Measurements from ENCODE around the gene ALDH18A1.

ALDH18A1 gene

GRCh38 chr10:95588025-95588424 lies 68.5 kb downstream of the ALDH18A1 start:
- DNase-seq (ENCODE audit: low read depth in 1 of 2, low spot score in 1 of 2): no peak

DNA sequence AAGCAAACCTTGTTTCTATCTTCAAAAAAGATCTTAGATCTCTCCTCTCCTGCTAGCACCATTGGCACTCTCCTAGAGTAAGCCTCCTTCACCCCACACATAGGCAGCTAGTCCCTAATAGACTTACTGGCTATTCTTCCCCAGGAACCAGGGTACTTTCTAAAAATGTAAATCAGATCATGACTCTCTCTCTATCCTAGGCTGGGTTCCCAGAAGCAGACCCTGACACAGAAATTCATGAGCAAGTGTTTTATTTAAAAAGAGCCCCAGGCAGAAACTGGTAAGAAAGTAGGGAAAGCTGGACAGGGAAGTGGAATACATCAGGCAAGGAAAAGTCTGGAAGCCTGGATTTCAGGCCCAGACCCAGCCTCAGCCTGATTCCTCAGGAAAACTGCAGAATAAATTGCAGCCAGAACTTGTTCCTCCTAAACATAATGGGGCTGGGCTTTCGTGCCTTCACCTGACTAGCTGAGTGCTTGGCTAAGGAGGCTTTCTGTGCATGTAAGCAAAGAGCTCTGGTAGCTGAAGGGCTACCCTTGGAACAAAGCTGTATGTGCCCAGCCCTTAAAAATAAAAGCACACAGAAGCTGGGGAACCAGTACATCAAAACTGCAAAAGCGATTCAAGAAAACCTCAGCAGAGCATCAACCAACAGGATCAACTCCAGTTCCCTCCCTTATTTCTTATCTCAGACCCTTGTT lies 76.5 kb downstream of the ALDH18A1 start:
- DNase-seq (ENCODE audit: low read depth in 1 of 2, low spot score in 1 of 2): no peak

DNA sequence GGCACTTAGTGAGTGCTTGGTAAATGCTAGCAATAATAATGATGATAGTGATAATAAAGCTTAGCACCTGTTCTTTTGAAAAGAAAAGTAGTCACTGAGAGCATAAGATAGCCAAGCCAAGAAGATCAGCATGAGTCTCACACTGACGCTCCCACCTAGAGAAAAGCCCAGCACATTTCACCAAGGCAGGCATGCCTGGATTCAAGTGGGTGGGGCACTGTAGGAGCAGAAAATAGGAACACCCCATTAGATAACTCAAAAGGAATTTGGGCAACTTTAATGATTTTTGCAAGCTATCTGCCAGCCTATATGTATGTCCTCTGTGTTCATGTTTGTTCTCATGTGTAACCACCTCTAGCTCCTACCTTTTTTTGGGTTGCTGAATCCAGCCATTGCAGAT lies 77.2 kb downstream of the ALDH18A1 start:
- DNase-seq (ENCODE audit: low read depth in 1 of 2, low spot score in 1 of 2): no peak

DNA sequence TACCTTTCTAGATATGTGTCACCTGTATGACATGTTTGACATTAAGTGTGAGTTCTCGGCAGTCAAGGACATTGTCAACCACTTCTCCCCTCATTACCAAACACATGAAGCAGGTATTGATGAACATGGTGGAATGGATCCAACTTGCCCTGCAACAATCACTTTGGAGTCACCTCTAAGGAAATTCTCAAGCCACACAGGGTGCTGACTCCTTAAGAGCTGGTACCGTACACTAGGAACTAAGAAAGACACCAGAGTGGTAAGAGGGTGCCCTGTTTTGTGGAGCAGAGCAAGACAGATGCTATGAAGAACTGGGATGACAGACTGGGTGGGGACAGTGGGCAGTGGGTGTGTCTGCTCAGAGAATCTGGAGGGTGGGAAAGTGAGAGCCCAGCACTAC lies 77.9 kb downstream of the ALDH18A1 start:
- no peak for DNase-seq (ENCODE audit: low read depth in 1 of 2, low spot score in 1 of 2)

DNA sequence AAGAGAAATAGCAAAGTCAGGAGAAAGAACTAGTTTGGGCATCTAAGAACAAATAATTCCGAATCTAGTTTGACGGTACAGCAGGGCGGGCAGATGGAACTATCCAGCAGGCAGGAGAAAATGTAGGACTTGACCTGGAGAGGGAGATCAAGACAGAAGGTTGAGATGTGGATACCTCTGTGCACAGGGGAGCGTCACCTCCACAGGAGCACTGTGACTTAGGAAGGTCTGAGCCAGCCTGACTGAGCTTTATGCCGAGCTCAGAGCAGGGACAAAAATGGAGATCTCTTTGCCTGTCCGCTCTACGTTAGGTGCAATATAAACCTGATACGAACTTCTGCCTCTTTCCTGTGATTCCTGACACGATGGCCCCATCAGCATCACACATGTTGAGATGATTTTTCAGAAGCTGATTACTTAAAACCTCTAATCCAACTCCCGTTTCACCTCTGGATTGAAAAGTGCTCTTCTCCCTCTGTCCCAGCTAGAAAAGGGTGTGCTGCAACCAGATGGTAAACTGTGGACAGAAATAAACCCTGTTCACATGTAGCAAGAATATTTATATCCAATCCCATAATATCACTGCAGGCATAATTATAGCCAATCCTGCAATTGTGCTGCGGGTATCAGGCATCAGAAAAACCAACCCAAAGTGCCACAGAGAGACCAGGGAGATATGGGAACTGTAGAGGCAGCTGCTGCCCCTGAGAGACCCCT lies 81.7 kb downstream of the ALDH18A1 start:
- no peak for DNase-seq (ENCODE audit: low read depth in 1 of 2, low spot score in 1 of 2)

DNA sequence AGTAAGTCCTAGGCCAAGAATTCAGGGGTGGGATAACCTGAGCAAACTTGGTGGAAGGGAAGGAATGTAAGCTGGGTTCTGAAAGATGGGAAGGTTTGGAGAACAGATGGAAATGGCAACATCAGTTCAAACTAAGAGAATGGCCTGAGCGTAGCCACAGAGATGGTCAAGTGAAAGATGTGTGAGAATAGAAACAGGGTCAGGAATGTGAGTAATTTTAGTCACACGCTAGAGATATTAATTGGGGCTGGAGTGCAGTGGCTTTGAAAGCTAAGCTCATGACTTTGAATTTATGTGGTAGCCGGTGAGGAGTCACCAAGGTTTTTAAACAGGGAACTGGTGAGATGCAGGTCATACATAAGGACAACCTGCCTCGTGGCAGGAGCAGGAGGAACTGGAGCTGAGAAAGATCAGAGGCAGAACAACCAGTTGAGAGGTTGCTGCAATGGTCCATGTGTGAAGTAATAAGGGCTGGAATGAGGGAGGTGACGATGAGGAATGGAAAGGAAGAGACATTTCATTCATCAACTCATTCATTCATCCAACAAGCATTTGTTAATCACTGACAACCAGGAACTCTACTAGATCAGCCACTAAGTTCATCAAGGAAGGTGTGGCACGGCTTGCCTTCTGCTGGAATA lies 82.4 kb downstream of the ALDH18A1 start:
- DNase-seq (ENCODE audit: low read depth in 1 of 2, low spot score in 1 of 2): no peak

DNA sequence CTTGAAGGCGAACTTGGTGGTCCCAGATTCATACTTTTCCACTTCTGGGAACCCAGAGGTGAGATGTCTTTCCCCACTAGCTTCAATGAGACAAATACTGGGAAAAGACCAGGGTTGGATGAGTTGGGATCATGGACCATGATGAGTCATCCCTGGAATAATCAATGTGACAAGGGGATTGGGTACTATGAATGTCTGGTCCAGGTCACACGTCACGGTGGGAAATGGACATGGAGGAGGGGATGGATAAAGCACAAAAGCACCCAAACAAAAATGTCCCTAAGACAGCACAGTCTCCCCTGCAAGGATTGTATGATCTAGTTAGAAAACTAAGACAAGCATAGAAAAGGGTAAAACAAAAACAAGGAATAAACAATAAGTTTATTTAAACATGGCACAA lies 83.0 kb downstream of the ALDH18A1 start:
- DNase-seq (ENCODE audit: low read depth in 1 of 2, low spot score in 1 of 2): no peak

GRCh38 chr10:95572131-95572820 lies 84.2 kb downstream of the ALDH18A1 start:
- no peak for DNase-seq (ENCODE audit: low read depth in 1 of 2, low spot score in 1 of 2)

DNA sequence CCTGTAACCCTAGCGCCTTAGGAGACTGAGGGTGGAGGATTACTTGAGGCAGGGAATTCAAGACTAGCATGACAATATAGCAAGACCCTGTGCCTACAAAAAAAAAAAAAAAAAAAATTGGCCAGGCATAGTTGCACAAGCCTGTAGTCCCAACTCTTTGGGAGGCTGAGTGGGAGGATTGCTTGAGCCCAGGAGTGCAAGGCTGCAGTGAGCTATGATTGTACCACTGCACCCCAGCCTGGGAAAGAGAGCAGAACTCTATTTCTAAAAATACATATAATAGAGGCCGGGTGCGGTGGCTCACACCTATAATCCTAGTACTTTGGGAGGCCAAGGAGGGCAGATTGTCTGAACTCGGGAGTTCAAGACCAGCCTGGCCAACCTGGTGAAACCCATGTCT lies 85.1 kb downstream of the ALDH18A1 start:
- no peak for DNase-seq (ENCODE audit: low read depth in 1 of 2, low spot score in 1 of 2)

DNA sequence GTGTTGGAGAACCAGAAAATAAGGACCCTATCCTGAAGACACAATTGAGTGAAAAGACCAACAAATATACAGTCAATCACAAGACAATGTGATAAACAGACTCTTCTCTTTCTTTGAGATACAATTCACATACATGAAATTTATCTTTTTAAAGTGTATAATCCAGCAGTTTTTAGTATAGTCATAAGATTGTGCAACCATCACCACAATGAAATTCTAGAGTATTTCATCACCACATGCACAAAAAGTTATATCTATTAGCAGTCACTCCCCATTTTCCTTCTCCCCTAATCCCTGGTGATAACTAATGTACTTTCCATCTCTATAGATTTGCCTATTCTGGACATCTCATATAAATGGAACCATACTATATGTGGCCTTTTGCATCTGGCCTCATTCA lies 87.1 kb downstream of the ALDH18A1 start:
- no peak for DNase-seq (ENCODE audit: low read depth in 1 of 2, low spot score in 1 of 2)

GRCh38 chr10:95567903-95568630 lies 88.4 kb downstream of the ALDH18A1 start:
- no peak for DNase-seq (ENCODE audit: low read depth in 1 of 2, low spot score in 1 of 2)

GRCh38 chr10:95566136-95566535 lies 90.4 kb downstream of the ALDH18A1 start:
- no peak for DNase-seq (ENCODE audit: low read depth in 1 of 2, low spot score in 1 of 2)

DNA sequence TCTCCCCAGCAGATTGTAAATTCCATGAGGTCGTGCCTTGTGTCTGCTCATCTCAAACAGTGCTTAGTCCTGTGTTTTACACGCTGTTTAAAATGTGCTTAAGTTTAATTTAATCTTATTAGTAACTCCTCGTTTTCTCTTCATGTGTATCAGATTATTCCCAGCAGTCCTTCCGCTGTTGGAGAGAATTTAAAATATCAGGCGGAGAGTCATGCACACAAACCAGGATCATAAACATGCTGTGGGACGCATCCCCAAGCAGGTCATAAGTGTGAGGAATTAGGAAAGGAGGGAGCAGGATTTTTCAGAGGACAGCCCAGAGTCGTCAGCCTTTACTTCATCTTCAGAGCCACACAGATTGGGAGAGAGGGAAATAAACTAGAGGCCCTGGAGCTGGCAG lies 91.2 kb downstream of the ALDH18A1 start:
- DNase-seq (ENCODE audit: low read depth in 1 of 2, low spot score in 1 of 2): no peak

DNA sequence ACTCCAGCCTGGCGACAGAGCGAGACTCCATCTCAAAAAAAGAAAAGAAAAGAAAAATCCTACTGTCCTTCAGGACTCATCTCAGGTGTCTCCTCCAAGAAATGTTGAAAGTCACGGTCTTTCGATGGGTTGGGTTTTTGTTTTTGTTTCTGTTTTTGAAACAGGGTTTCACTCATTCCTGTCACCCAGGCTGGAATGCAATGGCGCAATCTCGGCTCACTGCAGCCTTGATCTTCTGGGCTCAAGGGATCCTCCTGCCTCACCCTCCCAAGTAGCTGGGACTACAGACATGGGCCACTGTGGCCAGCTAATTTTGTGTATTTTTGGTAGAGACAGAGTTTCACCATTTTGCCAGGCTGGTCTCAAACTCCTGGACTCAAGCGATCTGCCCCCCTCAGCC lies 92.2 kb downstream of the ALDH18A1 start:
- no peak for DNase-seq (ENCODE audit: low read depth in 1 of 2, low spot score in 1 of 2)

DNA sequence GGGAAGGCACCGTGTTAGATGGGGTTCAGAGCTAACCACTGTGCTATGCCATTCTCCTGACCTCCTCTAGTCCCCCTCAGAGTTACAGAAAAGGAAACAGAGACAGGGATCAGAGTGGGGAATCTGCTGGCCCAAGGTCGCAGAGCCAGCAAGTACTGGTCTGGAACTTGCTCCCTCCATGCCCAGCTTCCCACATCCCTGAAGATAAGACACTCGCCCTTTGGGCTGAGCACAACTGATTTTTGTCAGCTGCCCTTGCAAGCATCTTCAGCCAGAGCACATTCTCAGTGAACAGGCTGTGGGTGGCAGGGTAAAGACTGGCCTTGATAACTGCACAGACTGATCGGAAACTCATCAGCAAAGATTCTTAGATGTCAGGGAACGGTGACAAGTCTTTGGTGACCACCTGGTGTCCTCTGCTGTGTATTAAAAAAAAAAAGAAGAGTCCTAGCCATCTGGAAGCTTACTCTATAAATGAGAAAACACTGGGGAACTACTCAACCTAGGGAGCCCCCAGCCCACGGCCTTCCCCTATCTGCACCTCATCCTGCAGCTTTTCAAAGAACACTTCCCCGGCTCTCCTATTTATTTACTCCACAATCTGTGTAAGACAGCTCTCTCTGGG lies 94.1 kb downstream of the ALDH18A1 start:
- no peak for DNase-seq (ENCODE audit: low read depth in 1 of 2, low spot score in 1 of 2)

GRCh38 chr10:95561864-95562177 lies 94.7 kb downstream of the ALDH18A1 start:
- no peak for DNase-seq (ENCODE audit: low read depth in 1 of 2, low spot score in 1 of 2)

DNA sequence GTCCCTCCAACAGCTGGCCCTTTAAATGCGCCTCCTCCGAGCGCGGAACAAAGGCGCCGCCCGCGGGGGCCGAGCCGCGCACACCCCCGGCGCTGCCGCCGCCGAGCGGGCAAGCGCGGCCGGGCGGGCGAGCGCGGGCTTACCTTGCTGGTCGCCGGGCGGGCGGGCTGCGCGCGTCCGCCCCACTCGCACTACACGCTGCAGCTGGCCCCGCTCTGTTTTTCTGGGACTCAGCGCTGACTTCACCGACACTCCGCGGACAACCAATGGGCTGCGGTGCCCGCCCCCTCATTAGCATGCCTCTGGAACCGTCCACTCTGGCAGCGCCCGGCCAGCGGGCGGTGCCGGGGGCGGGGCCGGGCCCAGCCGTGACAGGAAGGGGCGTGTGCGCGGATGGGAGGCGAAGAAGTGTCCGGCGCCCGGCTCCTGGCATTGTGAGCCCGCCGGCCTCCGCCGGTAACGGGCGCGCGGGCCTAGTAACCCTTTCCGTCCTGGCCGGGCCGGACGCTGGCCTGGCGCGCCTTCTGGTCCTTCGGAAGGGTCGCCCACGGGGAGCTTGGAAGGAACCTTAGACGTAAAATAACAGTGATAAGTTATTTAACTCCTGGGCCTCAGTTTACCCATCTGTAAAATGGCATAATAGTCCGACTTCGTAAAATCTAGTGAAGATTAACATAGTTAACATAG lies 95.2 kb downstream of the ALDH18A1 start, which contains the start of gene SORBS1:
SORBS1 (minus strand) TSS at position 195 of the 687 bp plus-strand sequence. CDS start 120,236 bp downstream, outside the sequence.
- DNase-seq (ENCODE audit: low read depth in 1 of 2, low spot score in 1 of 2): peak; percentile 65 to 76

DNA sequence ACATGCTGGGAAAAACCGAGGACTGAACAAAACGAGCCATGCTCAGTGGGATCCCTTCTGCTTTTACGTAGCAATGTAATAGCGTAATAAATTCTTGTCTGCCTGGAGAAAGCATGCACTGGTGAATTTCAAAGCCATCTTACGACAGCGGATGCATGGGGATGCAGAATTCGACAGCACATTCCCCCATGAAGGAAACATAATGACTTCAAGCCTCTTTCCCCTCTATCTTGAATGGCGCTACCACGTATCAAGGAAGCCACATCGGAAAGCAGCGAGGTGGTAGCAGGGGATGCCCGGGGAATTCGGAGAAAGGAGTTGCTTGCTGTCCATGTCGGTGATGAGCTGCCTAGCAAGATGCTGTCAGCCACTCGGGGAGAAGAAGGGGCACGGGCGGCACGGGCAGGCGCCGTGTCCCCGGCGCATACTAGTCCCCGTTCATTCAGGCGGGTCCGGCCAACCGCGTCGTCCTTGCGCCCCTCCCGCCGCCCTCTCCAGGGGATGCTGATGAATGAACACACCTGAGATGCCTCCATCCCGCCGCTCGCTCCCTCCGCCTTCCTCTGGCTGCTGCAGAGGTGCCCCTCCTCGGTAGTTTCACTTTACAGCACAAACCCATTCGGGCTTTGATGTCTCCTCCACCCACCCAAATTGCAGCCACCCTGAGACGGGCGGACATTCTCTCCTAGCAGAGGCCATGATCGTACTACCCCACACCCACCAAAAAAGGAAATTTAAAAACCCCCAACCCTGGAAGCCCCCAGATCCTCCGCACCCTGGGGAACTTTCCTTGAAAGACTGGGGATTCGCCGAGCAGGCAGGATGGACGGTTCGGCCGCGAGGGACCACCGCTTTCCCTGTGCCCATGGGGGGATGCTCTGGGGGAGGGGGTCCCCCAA lies 96.0 kb downstream of the ALDH18A1 start:
- peak; percentile 5 to 26 for DNase-seq (ENCODE audit: low read depth in 1 of 2, low spot score in 1 of 2)

DNA sequence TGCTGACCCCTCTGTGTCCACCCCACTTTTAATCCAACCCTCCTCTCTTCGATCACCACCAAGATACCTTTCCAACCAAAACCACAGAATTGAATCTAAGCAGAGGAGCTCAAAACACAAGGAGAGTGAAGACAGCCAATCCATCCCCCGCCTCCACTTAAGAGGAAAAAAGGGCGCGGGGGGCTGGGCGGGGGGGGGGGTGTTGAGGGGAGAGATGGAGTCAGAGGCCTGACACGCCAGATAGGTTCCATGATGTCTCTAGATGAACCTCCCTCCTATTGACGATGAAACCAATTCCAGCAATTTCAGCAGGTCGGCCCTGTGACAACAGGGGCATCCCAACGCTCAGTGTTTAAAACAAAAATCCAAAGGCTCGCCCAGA lies 96.6 kb downstream of the ALDH18A1 start:
- DNase-seq (ENCODE audit: low read depth in 1 of 2, low spot score in 1 of 2): no peak
